Medulla oblongata (tissue), 1 donor: ENCODE data around the gene ADH1C.
"Not testable (repeated sequence)": the region's sequence is repeated elsewhere in the genome, so short reads cannot be mapped to it uniquely, and the experiment has no call there.

Experiments used
- DNase-seq: peaks from one replicate; pipeline ENCODE4 v3.0.0-alpha.2; 2015; ENCODE audit errors: extremely low spot score

The ADH1C gene

DNA sequence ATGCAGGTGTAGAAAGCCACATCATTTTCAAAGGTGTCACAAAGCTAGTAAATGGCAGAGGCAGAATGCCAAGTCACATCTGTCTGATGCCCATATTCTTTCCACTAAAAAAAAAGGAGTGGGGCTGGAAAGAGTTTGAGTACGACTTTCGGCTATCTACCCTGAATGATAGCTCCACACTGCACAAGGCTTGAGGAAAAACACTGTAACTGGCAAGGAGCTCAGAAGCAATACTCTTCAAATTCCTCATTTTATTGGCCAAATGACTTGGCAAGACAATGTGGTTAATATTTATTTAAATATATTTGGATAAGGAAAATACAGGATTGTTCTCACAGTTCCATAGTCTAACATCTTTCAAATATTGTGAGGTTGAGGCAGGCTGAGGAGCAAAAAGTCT, 5.4 kb upstream of the ADH1C start:
- DNase-seq, result no peak

DNA sequence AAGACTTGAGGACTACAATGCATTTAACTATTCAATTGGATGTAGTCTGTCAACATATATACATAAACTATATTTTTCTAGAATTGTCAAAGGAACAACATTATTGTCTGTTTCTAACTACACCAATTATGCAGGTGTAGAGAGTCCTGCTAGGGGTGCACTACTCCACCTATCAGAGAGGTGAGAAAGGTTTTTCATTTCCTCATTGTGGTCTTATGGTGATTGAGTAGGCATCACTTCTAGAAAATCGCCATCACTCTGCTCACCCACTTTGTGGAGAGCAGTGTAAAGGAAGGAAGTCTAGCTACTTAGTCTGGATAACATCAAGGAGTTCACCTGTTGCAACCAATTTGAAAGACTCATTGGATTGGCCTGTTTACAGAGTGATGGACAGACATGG, 4.4 kb upstream of the ADH1C start:
- no peak for DNase-seq

DNA sequence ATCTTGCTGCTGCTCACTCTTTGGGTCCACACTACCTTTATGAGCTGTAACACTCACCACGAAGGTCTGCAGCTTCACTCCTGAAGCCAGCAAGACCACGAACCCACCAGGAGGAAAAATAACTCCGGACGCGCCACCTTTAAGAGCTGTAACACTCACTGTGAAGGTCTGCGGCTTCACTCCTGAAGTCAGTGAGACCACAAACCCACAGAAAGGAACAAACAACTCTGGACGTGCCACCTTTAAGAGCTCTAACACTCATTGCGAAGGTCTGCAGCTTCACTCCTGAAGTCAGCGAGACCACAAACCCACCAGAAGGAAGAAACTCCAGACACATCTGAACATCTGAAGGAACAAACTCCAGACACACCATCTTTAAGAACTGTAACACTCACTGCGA, 3.6 kb upstream of the ADH1C start:
- not testable (repeated sequence) for DNase-seq

DNA sequence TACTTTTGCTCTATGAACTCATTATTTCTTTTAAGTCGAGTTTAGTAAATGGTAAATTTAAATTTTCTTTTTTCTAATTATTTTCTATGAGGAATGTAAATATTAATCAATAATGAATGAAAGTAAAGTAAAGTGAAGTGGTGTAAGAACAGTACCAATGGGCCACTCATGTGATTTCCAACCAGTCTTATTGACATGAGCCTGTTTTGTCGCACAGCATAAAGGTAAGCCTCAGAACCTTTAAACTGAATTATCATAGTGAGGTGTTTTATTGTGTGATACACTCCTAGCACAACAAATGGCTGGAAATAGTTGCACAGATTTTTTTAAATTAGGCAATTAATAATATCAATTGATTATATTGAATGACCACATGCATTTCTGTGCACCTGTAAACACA, 1.1 kb downstream of the ADH1C start:
- no peak for DNase-seq

DNA sequence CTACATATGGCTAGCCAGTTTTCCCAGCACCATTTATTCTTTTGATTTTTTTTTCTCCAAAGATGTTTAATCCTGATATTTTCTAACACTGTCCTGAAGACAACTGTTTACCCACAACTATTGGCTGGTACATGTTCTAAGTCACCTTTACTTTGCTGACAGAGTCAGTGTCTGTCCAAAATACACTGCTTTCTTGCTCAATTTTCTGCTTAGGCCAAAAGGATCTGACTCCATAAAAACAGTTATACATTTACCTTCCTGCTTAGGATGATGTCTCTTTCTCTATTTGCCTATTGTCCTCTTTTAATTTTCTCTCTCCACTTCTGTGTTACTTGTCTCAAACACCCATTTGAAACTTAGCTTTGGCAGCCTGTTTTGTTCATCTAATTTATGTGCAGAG, 3.2 kb downstream of the ADH1C start:
- no peak for DNase-seq

DNA sequence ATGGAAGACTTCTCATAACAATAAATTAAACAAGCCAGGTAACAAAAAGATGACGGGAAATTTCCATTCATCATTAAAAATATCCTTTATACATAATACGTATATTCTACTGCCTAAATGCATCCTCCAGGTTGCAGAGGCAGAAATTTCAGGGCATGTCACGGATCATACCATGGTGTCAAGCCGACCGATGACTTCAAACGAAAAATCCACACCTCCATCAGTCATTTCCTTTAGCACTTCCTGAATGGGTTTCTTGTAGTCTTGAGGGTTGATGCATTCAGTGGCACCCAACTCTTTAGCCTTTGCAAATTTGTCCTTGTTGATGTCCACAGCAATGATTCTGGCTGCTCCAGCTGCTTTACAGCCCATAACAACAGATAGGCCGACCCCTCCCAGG, 9.9 kb downstream of the ADH1C start:
- not testable (repeated sequence) for DNase-seq

DNA sequence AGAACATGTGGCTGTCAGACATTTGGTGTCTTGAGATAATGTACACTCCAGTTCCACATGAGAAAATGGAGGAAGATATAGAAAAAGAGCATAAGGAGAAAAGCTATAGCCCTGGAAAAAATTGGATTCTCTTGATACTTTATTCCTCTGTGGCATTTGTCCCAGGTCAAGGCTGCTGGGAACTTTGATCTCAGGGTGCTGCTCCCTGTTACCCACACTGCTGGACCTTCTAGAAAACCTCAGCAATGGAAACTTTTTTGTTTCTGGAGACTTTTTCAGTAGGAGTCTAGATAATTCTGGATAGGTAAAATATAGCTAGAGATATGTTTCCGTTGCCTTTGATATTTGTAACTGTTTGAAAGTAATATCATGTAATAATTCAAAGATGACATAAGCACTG, 11.1 kb downstream of the ADH1C start:
- DNase-seq, result no peak

DNA sequence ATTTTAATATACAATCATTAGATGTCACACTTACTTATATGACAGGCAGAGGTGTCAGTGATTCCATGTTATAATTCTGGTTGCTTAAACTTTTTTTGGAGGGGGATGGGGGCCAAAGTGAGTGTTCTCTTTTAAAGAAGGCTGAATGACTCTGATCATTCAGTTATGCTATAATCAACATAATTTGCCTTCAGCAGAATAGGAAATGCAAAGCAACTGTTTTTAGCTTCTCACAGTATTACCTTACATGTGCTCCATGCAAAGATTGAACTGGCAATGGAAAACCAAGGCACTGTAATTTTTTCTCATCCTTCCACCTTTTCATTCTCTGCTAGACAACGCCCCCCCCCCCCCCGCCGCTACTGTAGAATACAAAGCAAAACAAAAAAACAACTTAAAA, 13.4 kb downstream of the ADH1C start:
- no peak for DNase-seq

DNA sequence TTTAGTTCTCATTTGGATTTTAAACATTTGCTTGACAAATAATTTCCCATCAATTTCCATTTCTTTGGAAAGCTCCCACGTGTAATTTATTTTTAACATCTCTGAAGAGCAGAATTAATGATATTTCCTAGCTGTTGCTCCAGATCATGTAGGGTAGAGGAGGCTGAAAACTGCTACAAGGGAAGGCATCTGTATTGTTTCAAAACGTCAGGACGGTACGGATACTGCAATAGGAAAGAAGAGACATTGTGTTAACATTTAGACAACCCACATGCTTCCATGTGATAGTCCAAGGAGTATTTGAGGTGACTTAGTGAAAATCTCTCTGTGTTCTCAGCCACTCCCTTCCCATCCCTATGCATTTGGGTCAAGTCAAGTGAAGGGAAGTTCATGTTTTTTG, 16.0 kb downstream of the ADH1C start:
- DNase-seq, result no peak

DNA sequence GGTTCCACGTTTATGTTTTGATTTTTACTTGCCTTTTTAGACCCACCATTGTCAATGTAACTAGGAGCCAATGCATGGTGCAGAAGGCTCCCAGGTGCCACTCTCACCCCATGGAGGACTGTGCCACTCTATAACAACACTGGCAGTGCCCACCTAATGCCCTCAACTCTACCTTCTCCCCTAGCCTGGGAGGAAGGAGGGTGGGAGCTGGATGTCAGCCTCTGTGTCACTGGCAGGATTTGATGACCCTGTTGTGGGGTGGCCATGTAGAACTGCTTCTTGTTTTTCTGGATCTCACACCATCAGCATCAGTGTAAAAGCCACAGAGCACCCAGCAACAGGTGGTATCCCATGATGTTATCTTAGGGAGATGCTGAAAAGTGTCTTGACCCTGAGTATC, 17.7 kb downstream of the ADH1C start:
- no peak for DNase-seq

DNA sequence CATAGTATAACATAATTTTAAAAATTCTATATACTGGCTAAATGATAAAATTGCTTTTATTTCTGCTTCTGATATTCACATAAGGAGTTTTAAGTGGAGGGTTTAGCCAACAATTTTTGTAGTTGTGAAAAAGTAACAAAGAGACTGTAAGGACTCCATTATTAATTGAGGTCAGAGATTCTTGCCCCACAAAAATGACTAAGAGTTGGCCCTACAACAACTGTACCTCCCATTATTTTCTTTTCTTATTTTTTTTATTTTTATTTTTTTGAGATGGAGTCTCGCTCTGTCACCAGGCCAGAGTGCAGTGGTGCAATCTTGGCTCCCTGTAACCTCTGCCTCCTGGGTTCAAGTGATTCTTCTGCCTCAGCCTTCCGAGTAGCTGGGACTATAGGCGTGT, 21.9 kb downstream of the ADH1C start:
- DNase-seq, result no peak

DNA sequence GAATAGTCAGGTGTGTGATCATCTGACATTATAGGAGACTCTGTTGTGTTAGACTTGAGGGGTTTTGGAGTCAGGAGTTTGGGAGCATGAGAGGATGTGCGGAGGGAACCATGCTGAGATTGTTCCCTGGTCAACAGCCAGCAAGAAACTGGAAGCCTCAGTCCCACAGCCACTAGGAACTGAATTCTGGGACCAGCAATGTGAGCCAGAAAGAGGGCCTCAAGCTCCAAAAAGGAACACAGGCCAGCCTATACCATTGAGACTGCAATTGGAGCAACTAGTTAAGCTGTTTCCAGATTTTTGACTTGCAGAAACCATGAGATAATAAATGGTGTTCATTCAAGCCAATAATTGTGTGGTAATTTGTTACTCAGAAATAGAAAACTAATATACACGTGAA, 22.7 kb downstream of the ADH1C start:
- no peak for DNase-seq

DNA sequence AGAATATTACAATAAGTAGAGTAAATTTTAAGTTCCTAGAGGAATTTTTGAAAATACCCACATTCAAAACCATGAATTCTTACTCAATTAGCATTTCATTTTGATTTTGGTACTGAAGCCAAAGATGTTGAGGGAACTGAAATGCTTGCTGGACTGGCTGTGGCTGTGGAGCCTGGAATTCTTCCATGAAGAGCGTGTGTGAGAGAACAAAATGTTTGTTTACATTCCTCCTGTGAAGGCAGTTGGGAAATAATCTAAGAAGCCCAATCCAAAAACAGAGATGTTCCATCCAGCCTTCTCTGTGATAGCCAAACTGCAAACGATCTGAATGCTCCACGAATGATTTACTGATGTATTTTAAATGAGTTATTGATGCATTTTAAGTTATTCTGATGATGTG, 27.6 kb downstream of the ADH1C start:
- DNase-seq, result peak; percentile 41

DNA sequence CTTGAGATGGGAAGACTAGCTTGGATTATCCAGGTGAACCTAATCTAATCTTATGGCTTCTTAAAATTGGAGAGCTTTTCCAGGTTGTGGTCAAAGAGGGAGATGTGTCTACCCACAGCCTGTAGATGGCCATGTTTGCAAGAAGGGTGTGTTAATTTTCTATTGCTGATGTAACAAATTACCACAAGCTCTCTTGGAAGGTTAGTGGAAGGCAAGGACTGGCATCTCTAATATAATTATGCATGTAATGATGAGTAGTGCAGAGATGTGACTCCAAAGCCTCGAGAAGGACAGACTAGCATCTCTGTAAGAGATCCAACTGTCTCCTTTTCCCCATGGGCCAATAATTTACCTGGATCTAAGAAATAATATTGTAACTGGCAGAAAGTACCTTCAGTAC, 28.2 kb downstream of the ADH1C start:
- DNase-seq, result no peak

DNA sequence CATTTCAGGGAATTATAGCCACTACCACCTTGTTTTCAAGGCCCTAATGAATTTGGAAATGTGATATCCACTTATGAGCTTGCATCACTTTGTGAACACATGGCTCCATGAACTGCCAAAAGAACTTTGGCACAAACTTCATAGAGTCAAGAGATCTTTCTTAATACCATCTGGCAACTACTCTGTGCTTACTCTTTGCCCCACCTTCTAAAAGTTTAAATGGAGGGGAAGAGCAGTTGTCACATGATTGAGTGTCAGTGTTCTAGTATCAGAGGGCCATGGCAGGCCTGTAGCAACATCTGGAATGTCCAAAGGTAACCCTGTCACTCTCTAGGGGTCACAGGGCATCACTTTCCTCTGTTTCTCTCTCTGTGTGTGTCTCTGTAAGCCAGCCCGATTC, 28.8 kb downstream of the ADH1C start:
- peak; percentile 6 for DNase-seq

DNA sequence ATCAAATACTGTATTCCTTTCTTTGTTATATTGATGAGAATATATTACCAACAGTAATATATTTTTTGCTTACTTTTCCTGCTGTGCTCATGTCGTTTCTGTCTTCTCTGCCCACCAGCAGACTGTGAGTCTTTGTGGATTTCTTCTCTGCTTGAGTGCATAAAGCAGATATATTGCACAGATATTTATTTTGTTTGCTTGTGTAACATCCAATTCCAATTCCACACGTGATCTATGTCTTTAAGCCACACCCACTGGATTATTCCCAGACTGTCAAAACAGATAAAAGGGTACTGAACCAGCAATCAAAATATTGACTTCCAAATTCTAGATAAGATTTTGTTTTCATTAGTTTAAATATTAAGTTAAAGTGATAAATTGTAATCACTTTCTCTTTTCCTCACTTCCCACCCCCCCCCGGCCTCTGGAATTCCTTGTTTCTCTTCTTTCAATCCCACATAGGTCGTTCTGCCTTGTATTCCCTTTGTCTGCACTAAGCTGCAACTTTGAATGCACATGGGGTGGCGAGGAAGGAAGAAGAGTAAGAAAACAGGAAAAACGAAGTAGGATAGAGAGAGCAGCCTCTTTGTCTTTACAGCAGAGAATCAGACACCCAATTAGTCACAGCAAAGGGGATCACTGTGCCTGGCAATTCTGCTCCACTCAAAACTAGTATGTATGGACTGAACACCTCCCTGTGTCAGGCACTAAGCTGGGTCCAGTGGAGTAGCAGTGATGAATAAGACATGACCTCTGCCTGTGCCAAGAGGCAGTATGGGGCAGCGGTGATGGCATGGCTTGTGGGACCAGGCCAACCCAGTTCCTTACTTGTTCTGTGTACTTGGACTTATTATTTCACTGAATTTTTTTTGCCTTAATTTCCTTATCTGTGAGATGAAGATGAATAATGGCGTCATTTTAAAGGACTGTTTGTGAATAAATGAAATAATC, 31.0 kb downstream of the ADH1C start, which contains the start of gene ADH1B:
ADH1B (minus strand) TSS at position 161 of the 951 bp plus-strand sequence; CDS start at position 91, 70 bp downstream.
- no peak for DNase-seq

DNA sequence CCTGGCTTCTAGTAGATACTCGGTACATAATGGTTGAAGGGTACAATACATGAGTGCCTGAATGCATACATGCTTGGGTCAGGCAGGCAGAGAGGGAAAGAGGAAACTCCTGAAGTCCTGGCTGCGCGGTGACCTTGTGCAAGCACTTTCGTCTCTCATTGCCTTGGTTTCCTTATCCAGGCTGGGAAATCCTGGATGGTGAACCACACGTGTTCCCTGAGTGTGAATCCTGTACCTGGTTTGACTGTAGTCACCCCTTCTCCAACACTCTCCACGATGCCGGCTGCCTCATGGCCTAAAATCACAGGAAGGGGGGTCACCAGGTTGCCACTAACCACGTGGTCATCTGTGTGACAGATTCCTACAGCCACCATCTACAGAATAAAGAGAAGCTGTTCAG, 34.7 kb downstream of the ADH1C start:
- DNase-seq, result not testable (repeated sequence)

DNA sequence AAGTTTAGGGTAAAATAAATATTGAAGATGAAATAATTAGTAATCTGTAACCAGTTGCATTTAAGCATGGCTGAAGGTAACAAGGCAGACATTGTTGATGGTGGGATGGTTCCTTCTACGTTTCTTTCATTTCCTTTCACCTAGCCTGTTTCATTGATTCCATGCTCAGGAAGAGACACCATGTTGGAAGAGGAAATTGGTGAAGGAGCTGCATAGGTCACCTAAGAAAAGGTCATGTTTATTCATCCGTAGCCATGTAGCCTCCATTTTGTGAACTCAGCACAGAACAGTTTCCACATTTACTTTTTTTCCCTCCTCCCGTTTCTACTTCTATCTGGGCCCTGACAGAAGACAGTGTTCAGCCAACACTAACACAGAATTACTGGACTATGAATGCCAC, 35.2 kb downstream of the ADH1C start:
- DNase-seq, result no peak

DNA sequence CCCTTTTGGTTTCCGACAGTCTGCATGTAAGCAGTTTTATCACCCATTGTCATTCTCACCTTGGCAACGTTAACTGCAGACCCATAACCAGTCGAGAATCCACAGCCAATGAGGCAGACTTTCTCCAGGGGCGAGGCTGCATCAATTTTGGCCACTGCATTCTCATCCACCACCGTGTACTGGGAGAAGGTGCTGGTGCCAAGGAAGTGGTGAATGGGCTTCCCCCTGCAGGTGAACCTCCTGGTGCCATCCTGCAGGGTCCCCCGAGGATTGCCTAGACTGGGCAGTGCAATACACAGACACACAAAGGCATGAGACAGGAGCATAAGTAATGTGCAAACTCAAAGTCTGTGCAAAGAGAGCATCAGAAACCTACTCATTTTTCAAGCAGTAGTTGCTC, 36.7 kb downstream of the ADH1C start:
- no peak for DNase-seq

DNA sequence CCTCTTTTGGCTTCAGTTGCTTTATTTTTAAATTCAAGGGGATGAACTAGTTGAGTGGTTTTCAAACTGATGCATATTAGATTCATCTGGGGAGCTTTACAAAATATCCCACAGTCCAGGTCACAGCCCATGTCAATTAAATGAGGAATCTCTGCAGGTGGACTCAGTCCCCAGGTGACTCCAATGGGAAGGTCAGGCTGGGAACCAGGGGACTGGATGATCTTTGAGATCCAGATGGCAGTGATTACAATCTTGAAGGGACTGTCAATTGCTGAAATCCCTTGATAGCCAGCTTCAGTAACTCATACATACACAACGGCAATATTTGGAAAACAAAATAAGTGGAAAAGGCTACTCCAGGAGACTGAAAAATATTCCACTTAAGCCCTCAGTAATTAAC, 38.3 kb downstream of the ADH1C start:
- DNase-seq, result no peak

DNA sequence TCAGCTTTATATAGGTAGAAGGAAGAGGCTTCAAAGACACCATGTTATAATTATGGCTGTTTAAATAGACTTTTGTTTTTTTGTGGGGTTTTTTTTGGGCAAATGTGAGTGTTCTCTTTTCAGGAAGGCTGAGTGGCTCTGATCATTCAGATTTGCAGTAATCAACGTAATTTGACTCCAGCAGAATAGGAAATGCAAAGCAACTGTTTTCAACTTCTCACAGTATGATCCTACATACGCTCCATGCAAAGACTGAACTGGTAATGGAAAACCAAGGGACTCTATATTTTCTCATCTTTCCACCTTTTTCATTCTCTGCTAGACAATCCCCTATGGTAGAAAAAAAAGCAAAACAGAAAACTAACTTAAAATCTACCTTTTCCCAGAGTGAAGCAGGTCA, 42.2 kb downstream of the ADH1C start:
- no peak for DNase-seq

DNA sequence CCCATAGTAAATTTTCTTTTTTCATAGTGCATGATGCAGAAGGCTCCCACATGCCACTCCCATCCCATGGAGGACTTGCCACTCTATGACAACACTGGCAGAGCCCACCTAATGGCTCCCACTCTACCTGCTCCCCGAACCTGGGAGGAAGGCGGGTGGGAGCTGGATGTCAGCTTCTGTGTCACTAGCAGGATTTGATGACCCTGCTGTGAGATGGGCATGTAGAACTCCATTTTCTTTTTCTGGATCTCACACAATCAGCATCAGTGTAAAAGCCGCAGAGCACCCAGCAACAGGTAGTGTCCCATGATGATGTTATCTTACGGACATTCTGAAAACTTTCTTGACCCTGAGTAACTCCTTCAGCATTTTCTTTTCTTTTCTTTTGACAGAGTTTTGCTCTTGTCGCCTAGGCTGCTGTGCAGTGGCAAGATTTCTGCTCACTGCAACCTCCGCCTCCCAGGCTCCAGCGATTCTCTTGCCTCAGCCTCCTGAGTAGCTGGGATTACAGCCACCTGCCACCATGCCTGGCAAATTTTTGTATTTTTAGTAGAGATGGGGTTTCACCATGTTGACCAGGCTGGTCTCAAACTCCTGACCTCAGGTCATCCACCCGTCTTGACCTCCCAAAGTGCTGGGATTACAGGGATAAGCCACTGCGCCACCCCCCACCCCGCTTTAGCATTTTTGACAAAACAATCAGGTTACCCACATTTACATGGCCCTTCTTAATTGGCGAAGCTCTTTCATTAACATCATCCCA, 46.7 kb downstream of the ADH1C start:
- no peak for DNase-seq
